ENCODE data around the gene PSAT1. TPM values are rescaled to one million over a fixed set of nuclear protein-coding genes. Genes with fewer than 3 reads are reported as not detected.

The PSAT1 gene
- total RNA-seq, 1 donor from 2014 or later = 83.3 TPM

GRCh38 chr9:78309066-78309465 is 12.1 kb downstream of the PSAT1 start:
- TF ChIP-seq CTCF (IDR thresholded peaks at IDR 0.05; ENCODE audit: partially characterized antibody, unreplicated experiment) = no peak
- no peak overlapping the region for H3K4me3 Mint-ChIP-seq (ENCODE audit: unreplicated experiment)
- no peak for DNase-seq
- no peaks in the 10 kb centered on the region for H3K4me1 Mint-ChIP-seq (ENCODE audit: low read depth, unreplicated experiment)
- H3K27ac Mint-ChIP-seq (ENCODE audit: unreplicated experiment) = no peak overlapping the region
- H3K36me3 Mint-ChIP-seq (ENCODE audit: unreplicated experiment) = peaks cover 10% of the 10 kb centered on the region
- peaks cover 3% of the 10 kb centered on the region for H3K27me3 Mint-ChIP-seq (ENCODE audit: unreplicated experiment)
- H3K9me3 Mint-ChIP-seq (ENCODE audit: unreplicated experiment) = no peaks in the 10 kb centered on the region

DNA sequence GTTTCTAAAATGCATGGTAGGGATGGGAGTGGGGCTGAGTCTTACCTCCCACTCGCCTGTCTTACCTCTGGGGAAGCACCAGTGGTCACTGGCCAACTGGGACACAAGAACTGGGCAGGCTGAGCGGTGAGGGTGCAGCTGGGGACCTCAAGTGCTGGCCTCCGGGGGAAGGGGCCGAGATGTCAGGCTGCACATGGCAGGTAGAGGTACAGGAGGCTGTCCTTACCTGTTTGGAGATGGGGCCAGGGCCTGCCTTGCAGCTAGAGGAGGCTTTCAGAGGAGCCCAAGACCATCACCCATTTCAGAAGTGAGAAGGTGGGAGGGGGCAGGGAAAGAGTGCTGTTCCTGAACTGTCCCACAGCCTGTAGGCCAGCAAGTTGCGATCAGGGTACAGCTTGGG is 14.2 kb downstream of the PSAT1 start:
- H3K4me1 Mint-ChIP-seq (ENCODE audit: low read depth, unreplicated experiment) = peaks cover 2% of the 10 kb centered on the region
- peaks cover 6% of the 10 kb centered on the region for H3K36me3 Mint-ChIP-seq (ENCODE audit: unreplicated experiment)
- no peak overlapping the region for H3K27ac Mint-ChIP-seq (ENCODE audit: unreplicated experiment)

GRCh38 chr9:78311886-78312524 is 15.1 kb downstream of the PSAT1 start:
- Mint-ChIP-seq H3K9me3 (ENCODE audit: unreplicated experiment) (no peaks in the 10 kb centered on the region), H3K4me3 (ENCODE audit: unreplicated experiment) (no peak overlapping the region), H3K4me1 (ENCODE audit: low read depth, unreplicated experiment) (peaks cover 2% of the 10 kb centered on the region), H3K27ac (ENCODE audit: unreplicated experiment) (no peak overlapping the region), H3K27me3 (ENCODE audit: unreplicated experiment) (peaks cover 11% of the 10 kb centered on the region), H3K36me3 (ENCODE audit: unreplicated experiment) (peaks cover 6% of the 10 kb centered on the region)
- no peak for DNase-seq
- TF ChIP-seq CTCF (IDR thresholded peaks at IDR 0.05; ENCODE audit: partially characterized antibody, unreplicated experiment) = no peak

More for the DNA sequence above, 14.2 kb downstream of the PSAT1 start:
- peaks cover 6% of the 10 kb centered on the region for H3K27me3 Mint-ChIP-seq (ENCODE audit: unreplicated experiment)
- no peak for TF ChIP-seq CTCF (IDR thresholded peaks at IDR 0.05; ENCODE audit: partially characterized antibody, unreplicated experiment)
- no peak for DNase-seq
- no peaks in the 10 kb centered on the region for H3K9me3 Mint-ChIP-seq (ENCODE audit: unreplicated experiment)
- H3K4me3 Mint-ChIP-seq (ENCODE audit: unreplicated experiment) = no peak overlapping the region

DNA sequence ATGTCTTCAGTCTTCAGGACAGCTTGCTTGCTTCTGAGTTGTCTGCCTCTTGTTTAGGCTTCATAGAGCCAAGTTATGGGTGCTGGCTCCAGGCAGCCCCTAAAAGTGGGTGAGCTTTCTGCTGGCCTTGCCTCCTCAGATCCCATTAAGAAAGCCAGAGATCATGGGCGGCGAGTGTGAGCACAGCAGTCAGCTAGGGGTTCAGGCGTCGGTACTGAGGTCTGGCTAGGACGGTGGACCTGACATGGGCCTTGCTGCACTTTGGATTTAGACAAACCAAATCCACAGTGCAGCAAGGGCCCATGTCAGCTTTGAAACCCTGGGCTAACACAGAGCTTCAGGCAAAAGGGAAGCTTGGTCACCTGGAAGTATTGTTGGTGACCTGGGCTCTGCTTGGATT is 17.6 kb downstream of the PSAT1 start:
- Mint-ChIP-seq H3K4me1 (ENCODE audit: low read depth, unreplicated experiment) (peaks cover 2% of the 10 kb centered on the region), H3K27me3 (ENCODE audit: unreplicated experiment) (peaks cover 11% of the 10 kb centered on the region), H3K9me3 (ENCODE audit: unreplicated experiment) (no peaks in the 10 kb centered on the region), H3K4me3 (ENCODE audit: unreplicated experiment) (no peak overlapping the region), H3K36me3 (ENCODE audit: unreplicated experiment) (peaks cover 15% of the 10 kb centered on the region), H3K27ac (ENCODE audit: unreplicated experiment) (no peak overlapping the region)
- no peak for TF ChIP-seq CTCF (IDR thresholded peaks at IDR 0.05; ENCODE audit: partially characterized antibody, unreplicated experiment)
- DNase-seq = no peak

DNA sequence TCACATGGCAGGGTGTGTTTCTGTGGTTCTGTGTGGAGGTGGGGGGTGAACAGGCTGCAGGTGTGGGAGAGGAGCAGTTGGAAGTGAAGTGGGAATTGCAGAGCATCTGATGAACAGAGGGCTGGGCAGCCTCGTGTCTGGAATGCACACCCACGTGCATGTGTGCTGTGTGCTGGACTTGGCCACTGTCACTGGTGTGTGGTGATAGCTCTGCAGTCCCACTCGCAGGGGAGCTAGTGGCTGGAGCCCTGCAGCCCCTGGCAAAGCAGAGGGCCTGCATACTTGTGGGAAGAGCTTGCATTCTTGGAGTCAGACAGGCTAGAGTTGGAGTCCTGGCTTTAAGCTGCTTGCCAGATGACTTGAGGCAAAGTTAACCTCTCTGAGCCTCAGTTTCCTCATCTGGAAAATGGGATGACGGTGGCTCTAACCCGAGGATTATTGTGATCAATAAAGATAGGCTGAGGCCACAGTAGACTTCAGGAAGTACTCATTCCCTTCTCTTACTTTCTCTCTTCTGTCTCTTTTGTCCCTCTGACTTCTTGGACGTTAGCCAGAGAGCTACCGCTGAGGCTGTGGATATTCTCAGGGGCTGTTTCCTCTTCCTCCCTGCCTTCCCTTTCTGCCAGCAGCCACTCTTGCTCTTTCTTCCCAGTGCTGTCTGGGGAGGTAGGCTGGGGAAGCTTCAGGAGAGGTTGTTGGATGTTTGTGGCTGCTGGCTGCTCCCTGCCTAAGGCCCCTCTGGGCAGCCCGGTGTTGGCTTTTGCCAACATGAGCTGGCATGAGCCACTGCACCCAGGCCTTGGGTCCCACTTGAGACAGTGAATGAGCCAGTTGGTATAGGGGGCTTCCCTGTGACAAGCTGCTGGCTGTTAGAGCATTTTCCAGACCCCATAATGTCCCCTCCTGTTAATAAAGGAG is 18.3 kb downstream of the PSAT1 start:
- H3K4me3 Mint-ChIP-seq (ENCODE audit: unreplicated experiment) = no peak overlapping the region
- no peaks in the 10 kb centered on the region for H3K9me3 Mint-ChIP-seq (ENCODE audit: unreplicated experiment)
- TF ChIP-seq CTCF (IDR thresholded peaks at IDR 0.05; ENCODE audit: partially characterized antibody, unreplicated experiment) = no peak
- peaks cover 11% of the 10 kb centered on the region for H3K27me3 Mint-ChIP-seq (ENCODE audit: unreplicated experiment)
- no peak for DNase-seq
- peaks cover 18% of the 10 kb centered on the region for H3K36me3 Mint-ChIP-seq (ENCODE audit: unreplicated experiment)
- peaks cover 2% of the 10 kb centered on the region for H3K4me1 Mint-ChIP-seq (ENCODE audit: low read depth, unreplicated experiment)
- no peak overlapping the region for H3K27ac Mint-ChIP-seq (ENCODE audit: unreplicated experiment)

Data from glutamatergic neuron (in vitro differentiated cells).